Neural progenitor cell (in vitro differentiated cells): Measurements from ENCODE around the gene PDE11A.

Experiments
- CTCF ChIP-seq: fragments of 200-600 bp; sonication (generic); IDR thresholded peaks from 2 replicates; pipeline ENCODE4 v1.5.1; 2017; ENCODE audit warnings: antibody characterized with exemption, mild to moderate bottlenecking
- EZH2 ChIP-seq: fragments of 200-600 bp; sonication (generic); IDR thresholded peaks from 2 replicates; pipeline ENCODE4 v1.6.1; 2017; ENCODE audit warnings: antibody characterized with exemption, mild to moderate bottlenecking, moderate library complexity
- EZH2phosphoT487 ChIP-seq: fragments of 200-600 bp; sonication (generic); IDR thresholded peaks from 2 replicates; pipeline ENCODE4 v1.6.1; 2017; ENCODE audit warnings: antibody characterized with exemption

GRCh38 chr2:178110681-178111080 lies 38.1 kb upstream of the PDE11A start:
- TF ChIP-seq CTCF (no peak), EZH2phosphoT487 (no peak), EZH2 (no peak)
